Hippocampal formation (tissue), 2 donors: ENCODE measurements around the gene CAND2.

Experiments
- DNase-seq, 2 donors: peaks; one replicate each; lab custom pipeline; 2025; lab: John Stamatoyannopoulos, UW

CAND2 gene

GRCh38 chr3:12807066-12807465, 10.6 kb downstream of the CAND2 start:
- DNase-seq: no peak

- DNase-seq: no peak
Measured at GRCh38 chr3:12807601-12808359, 11.3 kb downstream of the CAND2 start.

- DNase-seq: no peak
Measured at GRCh38 chr3:12808587-12808986, 12.1 kb downstream of the CAND2 start.

GRCh38 chr3:12809001-12809400, 12.5 kb downstream of the CAND2 start:
- no peak for DNase-seq

GRCh38 chr3:12809435-12809834, 13.0 kb downstream of the CAND2 start:
- DNase-seq: no peak

- peak; percentile 90 to 97 for DNase-seq
Measured at GRCh38 chr3:12810013-12810780, 13.7 kb downstream of the CAND2 start.

GRCh38 chr3:12810961-12811360, 14.5 kb downstream of the CAND2 start:
- no peak for DNase-seq

- no peak for DNase-seq
Measured at GRCh38 chr3:12812812-12813211, 16.3 kb downstream of the CAND2 start.

- no peak for DNase-seq
Measured at GRCh38 chr3:12813967-12814366, 17.5 kb downstream of the CAND2 start.

GRCh38 chr3:12815078-12815477, 18.6 kb downstream of the CAND2 start:
- DNase-seq: no peak

GRCh38 chr3:12815719-12816118, 19.2 kb downstream of the CAND2 start:
- DNase-seq: no peak

GRCh38 chr3:12816521-12817342, 20.3 kb downstream of the CAND2 start:
- no peak for DNase-seq

- DNase-seq: no peak
Measured at GRCh38 chr3:12817343-12817710, 20.8 kb downstream of the CAND2 start.

GRCh38 chr3:12818273-12818672, 21.8 kb downstream of the CAND2 start:
- no peak for DNase-seq

- DNase-seq: no peak
Measured at GRCh38 chr3:12818773-12819172, 22.3 kb downstream of the CAND2 start.

- DNase-seq: no peak
Measured at GRCh38 chr3:12822725-12823373, 26.4 kb downstream of the CAND2 start.

- no peak for DNase-seq
Measured at GRCh38 chr3:12824299-12824698, 27.8 kb downstream of the CAND2 start.

- no peak for DNase-seq
Measured at GRCh38 chr3:12825156-12825555, 28.7 kb downstream of the CAND2 start.

GRCh38 chr3:12828751-12829150, 32.3 kb downstream of the CAND2 start:
- no peak for DNase-seq

GRCh38 chr3:12829404-12829803, 32.9 kb downstream of the CAND2 start:
- no peak for DNase-seq

- no peak for DNase-seq
Measured at GRCh38 chr3:12829886-12830784, 33.7 kb downstream of the CAND2 start.
